Smooth muscle cell (in vitro differentiated cells): ENCODE results near the gene FKBP2. TPM values are rescaled to one million over a fixed set of nuclear protein-coding genes. Genes with fewer than 3 reads are reported as not detected.

Experiments used
- DNase-seq: peaks from one replicate; lab custom pipeline; 2025; ENCODE audit not compliant: unreplicated experiment; lab: John Stamatoyannopoulos, UW
- H2AFZ ChIP-seq: fragments of 200-600 bp; sonication (generic); 2 replicates; pipeline ENCODE4 v1.6.0; 2016; ENCODE audit warnings: antibody characterized with exemption, low read depth, mild to moderate bottlenecking
- H3F3A ChIP-seq: fragments of 200-600 bp; sonication (generic); 2 replicates; pipeline ENCODE4 v1.6.0; 2017; ENCODE audit warnings: antibody characterized with exemption, low read depth
- H3K27ac ChIP-seq: fragments of 200-600 bp; sonication (generic); 2 replicates; pipeline ENCODE4 v1.5.1; 2016; ENCODE audit warnings: low read depth, mild to moderate bottlenecking
- H3K27me3 ChIP-seq: fragments of 200-600 bp; sonication (generic); 2 replicates; pipeline ENCODE4 v1.6.1; 2016; ENCODE audit warnings: low read depth, mild to moderate bottlenecking
- H3K36me3 ChIP-seq: fragments of 200-600 bp; sonication (generic); 2 replicates; pipeline ENCODE4 v1.5.1; 2016; ENCODE audit warnings: low read depth
- H3K4me1 ChIP-seq: fragments of 200-600 bp; sonication (generic); 2 replicates; pipeline ENCODE4 v1.5.1; 2016; ENCODE audit warnings: low read depth
- H3K4me2 ChIP-seq: fragments of 200-600 bp; sonication (generic); 2 replicates; pipeline ENCODE4 v1.6.0; 2016; ENCODE audit warnings: mild to moderate bottlenecking
- H3K4me3 ChIP-seq: fragments of 200-600 bp; sonication (generic); 2 replicates; pipeline ENCODE4 v1.5.1; 2016; ENCODE audit warnings: mild to moderate bottlenecking
- H3K79me2 ChIP-seq: fragments of 200-600 bp; sonication (generic); 2 replicates; pipeline ENCODE4 v1.6.0; 2016; ENCODE audit warnings: low read depth, mild to moderate bottlenecking
- H3K9ac ChIP-seq: fragments of 200-600 bp; sonication (generic); 2 replicates; pipeline ENCODE4 v1.6.0; 2016; ENCODE audit warnings: low read depth
- H3K9me3 ChIP-seq: fragments of 200-600 bp; sonication (generic); replicated peaks from 2 replicates; pipeline ENCODE4 v1.5.1; 2016; ENCODE audit warnings: low read depth
- H4K20me1 ChIP-seq: fragments of 200-600 bp; sonication (generic); 2 replicates; pipeline ENCODE4 v1.6.0; 2016; ENCODE audit warnings: low read depth
- WGBS: methylation state at CpG from one replicate; pipeline ENCODE4 v1.1.7; 2016; ENCODE audit warnings: low lambda C conversion rate; 5-methylcytosine and 5-hydroxymethylcytosine counted together
- polyA plus RNA-seq: library from polyadenylated mRNA; unstranded; fragments of >200 nt; fragmentation: Nextera tagmentation; extraction: Ambion mirVana; gene quantifications from 2 replicates; pipeline ENCODE4 v1.2.1, GENCODE V29; 2016
- total RNA-seq: library from RNA; depleted of rRNA; stranded (reverse); fragments of >200 nt; gene quantifications from 2 replicates; pipeline ENCODE4 v1.2.3, GENCODE V29; 2014
- TF ChIP-seq, protein P1 (sequence below): fragments of 200-600 bp; sonication (generic); IDR thresholded peaks from 2 replicates; pipeline ENCODE4 v1.5.1; 2017; ENCODE audit warnings: borderline replicate concordance, mild to moderate bottlenecking, antibody characterized with exemption; ENCODE audit not compliant: insufficient read depth, poor library complexity, severe bottlenecking

The FKBP2 gene
- total and polyA plus RNA-seq, 2 experiments from 2014 or later = 51.3 to 231 TPM

DNA sequence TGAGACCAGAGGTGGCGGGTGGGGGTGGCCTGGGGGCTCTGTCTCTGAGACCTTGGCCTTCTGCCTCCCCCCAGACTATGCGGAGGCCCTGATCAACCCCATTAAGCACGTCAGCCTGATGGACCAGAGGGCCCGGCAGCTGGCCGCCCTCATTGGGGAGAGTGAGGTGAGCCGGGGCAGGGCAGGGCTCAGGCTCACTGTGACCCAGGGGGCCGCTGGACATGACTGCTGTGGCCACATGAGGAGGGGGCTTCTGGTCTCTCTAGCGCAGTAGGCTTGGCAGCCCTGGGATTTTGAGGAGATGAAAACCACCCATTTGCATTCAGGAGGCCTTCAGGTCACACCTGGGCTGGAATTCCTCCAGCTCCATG lies 23.0 kb downstream of the FKBP2 start:
- DNase-seq = no peak
- Histone ChIP-seq H3K9me3 (no peaks in the 10 kb centered on the region), H3K27ac (peak overlapping the region; percentile 44), H3K4me3 (no peak overlapping the region), H3K36me3 (no peaks in the 10 kb centered on the region), H3K4me2 (no peak overlapping the region), H4K20me1 (no peaks in the 10 kb centered on the region), H3K4me1 (peaks cover 6% of the 10 kb centered on the region), H3K9ac (no peak overlapping the region), H3K79me2 (no peaks in the 10 kb centered on the region), H3F3A (peaks cover 5% of the 10 kb centered on the region), H2AFZ (no peak overlapping the region), H3K27me3 (no peaks in the 10 kb centered on the region)
- TF ChIP-seq, protein P1, sequence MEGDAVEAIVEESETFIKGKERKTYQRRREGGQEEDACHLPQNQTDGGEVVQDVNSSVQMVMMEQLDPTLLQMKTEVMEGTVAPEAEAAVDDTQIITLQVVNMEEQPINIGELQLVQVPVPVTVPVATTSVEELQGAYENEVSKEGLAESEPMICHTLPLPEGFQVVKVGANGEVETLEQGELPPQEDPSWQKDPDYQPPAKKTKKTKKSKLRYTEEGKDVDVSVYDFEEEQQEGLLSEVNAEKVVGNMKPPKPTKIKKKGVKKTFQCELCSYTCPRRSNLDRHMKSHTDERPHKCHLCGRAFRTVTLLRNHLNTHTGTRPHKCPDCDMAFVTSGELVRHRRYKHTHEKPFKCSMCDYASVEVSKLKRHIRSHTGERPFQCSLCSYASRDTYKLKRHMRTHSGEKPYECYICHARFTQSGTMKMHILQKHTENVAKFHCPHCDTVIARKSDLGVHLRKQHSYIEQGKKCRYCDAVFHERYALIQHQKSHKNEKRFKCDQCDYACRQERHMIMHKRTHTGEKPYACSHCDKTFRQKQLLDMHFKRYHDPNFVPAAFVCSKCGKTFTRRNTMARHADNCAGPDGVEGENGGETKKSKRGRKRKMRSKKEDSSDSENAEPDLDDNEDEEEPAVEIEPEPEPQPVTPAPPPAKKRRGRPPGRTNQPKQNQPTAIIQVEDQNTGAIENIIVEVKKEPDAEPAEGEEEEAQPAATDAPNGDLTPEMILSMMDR = no peak
- WGBS = 93% methylated on average over 8 of the region's 8 CpGs

DNA sequence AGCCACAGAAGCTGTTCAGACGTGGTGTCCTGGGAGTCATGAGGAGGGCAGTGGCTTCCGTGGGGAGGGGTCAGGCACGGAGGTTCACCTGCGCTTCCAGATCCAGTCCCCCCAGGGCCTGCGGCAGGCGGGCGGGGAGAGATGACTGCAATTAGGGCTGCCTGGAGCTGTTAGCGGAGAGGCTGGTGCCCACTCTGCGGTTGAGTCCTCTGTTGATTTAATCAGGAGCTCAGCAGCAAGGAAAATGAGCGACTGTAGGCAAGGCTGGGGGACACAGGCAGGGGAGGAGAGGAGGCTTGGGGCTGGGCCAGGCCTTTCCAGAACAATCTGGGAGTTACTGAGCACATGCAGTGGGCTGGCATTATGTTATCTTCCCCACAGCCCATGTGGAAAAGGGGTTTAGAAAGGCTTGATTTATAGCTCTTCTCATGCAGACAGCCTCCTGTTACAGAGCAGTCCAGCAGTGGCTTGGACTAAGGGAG lies 23.5 kb downstream of the FKBP2 start:
- Histone ChIP-seq H3K79me2 (no peaks in the 10 kb centered on the region), H3K4me1 (peaks cover 8% of the 10 kb centered on the region), H3F3A (peaks cover 8% of the 10 kb centered on the region), H3K36me3 (no peaks in the 10 kb centered on the region), H3K9ac (no peak overlapping the region), H3K27ac (no peak overlapping the region), H3K4me2 (no peak overlapping the region), H3K4me3 (no peak overlapping the region), H3K9me3 (no peaks in the 10 kb centered on the region), H4K20me1 (no peaks in the 10 kb centered on the region), H3K27me3 (no peaks in the 10 kb centered on the region), H2AFZ (no peak overlapping the region)
- TF ChIP-seq, protein P1 = no peak
- DNase-seq = no peak
- 70% methylated on average over 10 of the region's 10 CpGs for WGBS

DNA sequence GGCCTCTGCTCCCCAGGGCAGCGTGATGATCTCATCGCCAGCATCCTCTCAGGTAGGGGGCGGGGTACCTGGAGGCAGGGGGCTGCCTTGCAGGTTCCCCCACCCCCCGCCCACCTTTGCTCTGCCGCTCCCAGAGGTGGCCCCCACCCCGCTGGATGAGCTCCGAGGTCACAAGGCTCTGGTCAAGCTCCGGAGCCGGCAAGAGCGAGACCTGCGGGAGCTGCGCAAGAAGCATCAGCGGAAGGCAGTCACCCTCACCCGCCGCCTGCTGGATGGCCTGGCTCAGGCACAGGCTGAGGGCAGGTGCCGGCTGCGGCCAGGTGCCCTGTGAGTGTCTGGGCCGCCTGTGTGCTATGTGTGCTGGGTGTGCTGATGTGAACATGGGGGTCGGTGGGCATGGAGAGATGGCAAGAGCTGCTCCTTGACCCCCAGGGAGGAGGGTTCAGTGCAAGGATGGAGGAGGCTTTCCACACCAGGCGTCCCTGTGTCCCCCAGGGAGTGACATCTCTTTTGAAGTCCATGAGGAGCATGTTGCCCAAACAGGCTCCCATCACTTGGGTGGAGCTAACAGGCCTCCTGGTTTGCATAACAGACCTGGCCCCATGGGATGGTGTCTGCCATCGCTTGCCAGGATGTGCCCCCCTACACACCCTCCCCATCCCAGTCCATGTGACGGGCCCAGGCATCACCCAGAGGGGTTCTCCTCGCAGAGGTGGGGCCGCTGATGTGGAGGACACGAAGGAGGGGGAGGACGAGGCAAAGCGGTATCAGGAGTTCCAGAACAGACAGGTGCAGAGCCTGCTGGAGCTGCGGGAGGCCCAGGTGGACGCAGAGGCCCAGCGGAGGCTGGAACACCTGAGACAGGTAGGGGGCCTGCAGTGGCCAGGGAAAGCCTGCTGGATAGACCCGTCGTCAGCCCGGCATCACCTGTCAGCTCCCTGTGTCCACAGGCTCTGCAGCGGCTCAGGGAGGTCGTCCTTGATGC lies 24.6 kb downstream of the FKBP2 start:
- peaks cover 8% of the 10 kb centered on the region for H3F3A ChIP-seq
- 93% methylated on average over 35 of the region's 35 CpGs for WGBS
- no peak overlapping the region for H3K9ac ChIP-seq
- no peak overlapping the region for H3K4me2 ChIP-seq
- H3K36me3 ChIP-seq = no peaks in the 10 kb centered on the region
- TF ChIP-seq, protein P1 = no peak
- H3K27ac ChIP-seq = no peak overlapping the region
- no peak for DNase-seq
- H3K4me1 ChIP-seq = peaks cover 8% of the 10 kb centered on the region
- no peak overlapping the region for H2AFZ ChIP-seq
- no peak overlapping the region for H3K4me3 ChIP-seq
- no peaks in the 10 kb centered on the region for H3K79me2 ChIP-seq
- no peaks in the 10 kb centered on the region for H4K20me1 ChIP-seq
- H3K27me3 ChIP-seq = no peaks in the 10 kb centered on the region
- no peaks in the 10 kb centered on the region for H3K9me3 ChIP-seq
